GM19023 (cell line): ENCODE data around the gene NCAN.

Experiments used
- ATAC-seq: cut with Tn5 transposase; IDR thresholded peaks from one replicate; pipeline ENCODE4 v1.9.1; 2021; ENCODE audit warnings: mild to moderate bottlenecking, moderate library complexity; ENCODE audit not compliant: unreplicated experiment

Gene NCAN

DNA sequence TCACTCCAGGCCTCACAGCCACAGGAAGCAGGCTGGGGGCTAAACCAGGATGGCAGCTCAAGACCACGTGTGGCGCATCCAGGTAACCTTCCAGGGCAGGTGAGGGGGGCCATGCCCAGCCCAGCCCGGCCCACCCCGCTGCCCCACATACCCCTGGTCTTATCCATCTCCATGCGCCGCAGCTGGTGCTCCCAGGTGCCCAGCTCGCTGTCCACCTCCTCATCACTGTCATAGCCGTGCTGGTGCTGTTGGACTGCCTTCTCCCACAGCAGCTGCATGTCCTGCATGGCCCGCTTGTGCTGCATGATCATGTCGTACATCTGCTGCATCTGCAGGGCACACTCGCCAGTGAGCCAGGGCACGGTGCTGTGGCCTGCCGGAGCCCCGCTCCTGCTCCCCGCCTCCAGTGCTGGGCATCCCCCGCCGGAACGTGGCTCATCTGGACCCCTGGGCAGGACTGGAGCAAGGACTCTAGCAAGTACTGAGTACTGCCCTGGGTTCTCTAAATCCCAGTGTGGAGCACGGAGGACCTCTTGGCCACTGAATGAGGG, 67.4 kb downstream of the NCAN start:
- ATAC-seq = no peak

DNA sequence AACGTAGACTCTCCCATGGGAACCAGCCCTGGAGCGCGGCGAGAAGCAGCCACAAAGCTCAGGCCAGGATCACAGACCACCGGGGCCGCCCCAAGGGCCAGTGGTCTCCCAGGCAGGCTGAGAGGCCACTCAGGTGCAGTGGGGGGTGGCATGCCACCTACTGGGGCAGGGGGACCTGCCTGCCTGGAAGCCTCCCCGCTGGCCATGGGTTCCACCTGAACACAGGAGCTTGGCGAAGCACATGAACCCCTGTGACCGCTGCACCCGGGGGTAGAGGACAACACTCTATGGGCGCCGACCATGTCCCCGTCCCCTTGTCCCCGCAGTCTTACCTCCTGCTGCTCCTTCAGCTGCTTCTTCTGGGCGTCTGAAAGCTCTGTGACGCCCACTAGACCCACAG, 68.1 kb downstream of the NCAN start:
- ATAC-seq = no peak

DNA sequence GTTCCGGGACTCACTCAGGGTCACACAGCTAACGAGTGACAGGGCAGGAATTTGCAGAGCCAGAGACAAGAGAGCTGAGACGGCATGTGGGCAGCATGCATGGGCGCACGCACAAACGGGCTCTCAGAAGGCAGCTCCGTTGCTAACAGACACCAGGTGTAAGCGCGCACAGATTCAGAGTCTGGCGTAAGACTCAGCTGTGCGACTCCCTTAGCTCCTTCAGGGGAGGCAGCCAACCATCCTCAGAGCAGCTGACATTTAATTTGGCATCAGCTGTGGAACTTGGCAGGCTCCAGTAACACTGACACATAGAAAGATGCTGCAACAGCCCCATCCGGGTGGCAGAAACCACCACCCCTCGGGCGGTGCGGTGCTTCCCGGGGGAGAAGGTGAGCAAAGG, 68.8 kb downstream of the NCAN start:
- no peak for ATAC-seq

DNA sequence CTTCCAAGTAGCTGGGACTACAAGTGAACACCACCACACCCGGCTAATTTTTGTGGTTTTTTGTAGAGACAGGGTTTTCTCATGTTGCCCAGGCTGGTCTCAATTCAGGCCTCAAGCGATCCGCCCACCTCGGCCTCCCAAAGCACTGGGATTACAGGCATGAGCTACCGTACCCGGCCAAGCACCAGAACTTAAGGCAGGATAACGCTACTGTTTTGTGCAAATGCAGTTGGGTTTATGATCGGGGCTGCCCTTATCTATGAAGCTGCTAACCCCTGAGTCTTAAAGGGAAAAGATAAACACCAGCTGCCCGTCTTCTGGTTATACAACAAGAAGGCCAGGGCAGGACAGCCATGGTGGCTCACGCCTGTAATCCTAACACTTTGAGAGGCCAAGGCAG, 73.9 kb downstream of the NCAN start:
- ATAC-seq = no peak

DNA sequence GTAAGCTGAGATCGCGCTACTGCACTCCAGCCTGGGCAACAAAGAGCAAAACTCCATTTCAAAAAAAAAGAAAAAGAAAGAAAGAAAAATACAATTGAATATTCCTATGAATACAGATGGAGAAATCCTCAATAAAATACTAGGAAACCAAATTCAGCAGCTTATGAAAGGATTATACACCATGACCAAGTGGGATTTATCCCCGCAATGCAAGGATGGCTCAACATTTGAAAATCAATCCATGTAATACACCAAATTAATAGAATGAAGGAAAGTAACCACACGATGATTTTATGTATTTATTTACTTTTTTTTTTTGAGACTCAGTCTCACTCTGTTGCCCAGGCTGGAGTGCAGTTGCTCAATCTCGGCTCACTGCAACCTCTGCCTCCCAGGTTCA, 80.8 kb downstream of the NCAN start:
- ATAC-seq = no peak

DNA sequence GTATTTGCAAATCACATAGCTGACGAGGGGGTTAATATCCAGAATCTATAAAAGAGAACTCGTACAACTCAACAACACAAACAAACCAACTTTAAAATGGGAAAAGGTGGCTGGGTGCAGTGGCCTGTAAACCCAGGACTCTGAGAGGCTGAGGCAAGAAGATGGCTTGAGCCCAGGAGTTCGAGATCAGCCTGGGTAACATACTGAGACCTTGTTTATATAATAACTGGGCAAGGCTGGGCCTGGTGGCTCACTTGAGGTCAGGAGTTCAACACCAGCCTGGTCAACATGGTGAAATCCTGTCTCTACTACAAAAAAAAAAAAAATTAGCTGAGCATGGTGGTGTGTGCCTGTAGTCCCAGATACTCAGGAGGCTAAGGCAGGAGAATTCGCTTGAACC, 83.2 kb downstream of the NCAN start:
- no peak for ATAC-seq

DNA sequence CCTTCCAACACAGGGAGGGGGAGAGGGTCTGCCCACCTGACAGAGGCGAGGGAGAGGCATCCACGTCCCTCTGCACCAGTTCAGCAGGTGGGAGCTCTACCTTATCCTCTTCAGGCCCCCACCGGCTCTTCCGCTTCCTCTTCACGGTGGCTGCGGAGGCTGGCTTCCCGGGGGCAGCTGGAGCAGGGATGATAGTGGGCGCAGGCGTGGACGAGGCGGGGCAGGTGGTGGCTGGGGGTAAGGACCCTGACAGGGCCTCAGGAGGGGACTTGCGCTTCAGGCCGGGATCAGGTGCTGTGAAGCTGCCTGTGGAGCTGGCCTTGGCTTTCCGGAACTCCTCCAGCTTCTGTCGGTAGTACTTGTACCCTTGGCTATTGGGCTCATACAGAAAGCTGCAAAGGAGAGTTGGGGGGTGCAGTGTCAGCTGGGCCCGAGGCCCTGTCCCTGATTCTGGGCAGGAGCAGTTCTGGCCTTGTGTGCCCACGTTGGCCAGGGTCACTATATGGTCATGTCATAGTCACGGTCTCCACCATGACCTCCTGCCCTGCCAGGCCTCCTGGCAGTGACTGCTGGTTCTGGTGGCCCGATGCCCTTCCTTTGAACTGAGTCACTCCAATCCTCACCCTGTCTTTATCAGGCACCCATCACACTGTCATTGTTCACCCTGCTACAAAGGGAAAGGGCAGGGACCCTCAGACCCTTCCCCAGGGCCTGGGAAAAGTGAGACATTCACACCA, 85.4 kb downstream of the NCAN start:
- no peak for ATAC-seq

DNA sequence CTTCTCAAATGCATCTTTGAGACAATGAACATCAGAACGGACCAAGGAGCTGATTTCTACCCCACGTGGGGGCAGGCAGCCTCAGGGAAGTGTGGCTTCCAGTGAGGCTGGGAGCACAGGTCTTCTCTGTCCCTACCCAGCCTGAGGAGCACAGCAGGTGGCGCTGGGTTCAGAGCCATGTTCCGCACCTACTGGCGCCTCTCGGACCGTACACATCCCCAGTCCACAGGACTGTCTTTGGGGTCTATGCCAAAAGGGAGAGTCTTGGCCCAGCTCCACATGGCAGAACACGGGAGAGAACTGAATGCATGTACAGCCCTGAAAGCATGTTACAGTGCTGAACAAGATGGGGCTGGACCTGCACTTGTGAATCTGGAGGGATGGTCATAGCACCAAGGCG, 86.0 kb downstream of the NCAN start:
- ATAC-seq = no peak

DNA sequence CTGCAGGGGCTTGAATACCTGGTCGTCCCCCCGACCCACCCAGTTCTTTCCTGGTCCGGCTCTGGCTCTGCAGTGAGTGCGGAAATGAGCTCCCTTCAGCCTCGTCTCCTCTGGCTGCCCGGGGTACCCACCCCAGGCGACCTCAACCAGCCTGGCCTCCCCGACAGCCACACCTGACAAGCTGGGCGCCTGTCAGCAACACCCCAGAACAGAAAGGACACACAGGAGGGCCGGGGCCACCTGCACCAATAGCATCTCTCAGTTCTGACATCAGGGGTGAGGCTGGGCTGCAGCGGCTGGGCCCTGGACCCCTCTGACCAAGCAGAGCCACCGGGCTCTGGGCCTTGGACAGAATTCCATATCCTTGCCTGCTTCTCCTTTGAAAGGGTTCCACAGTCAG, 88.9 kb downstream of the NCAN start:
- no peak for ATAC-seq
